ENCODE data around the gene MAP3K12. TPM values are rescaled to one million over a fixed set of nuclear protein-coding genes. Genes with fewer than 3 reads are reported as not detected.

Gene MAP3K12
- polyA plus RNA-seq, 1 donor from 2014 or later, result 82.0 TPM

DNA sequence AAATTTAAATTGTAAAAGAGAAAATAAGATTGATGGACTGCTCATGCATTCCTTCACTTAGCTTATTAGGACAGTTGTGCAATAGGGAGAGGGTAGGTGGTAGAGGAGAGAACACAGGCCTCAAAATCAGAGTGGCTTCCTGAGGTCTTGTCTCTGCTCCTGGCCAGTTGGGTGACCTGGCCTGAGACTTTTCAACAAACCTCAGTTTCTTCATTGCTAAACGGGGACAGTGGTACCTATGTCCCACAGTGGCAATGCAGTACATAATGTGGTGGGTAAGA is 2.6 kb downstream of the MAP3K12 start:
- TF ChIP-seq RAD21 (conservative IDR thresholded peaks at IDR 0.05) (no peak), EZH2 (IDR thresholded peaks at IDR 0.05; ENCODE audit: borderline replicate concordance, insufficient read depth, low read length, poor library complexity, severe bottlenecking) (no peak), POLR2AphosphoS5 (IDR thresholded peaks at IDR 0.05) (no peak), EP300 (conservative IDR thresholded peaks at IDR 0.05; ENCODE audit: poor library complexity, severe bottlenecking) (no peak), MXI1 (conservative IDR thresholded peaks at IDR 0.05; ENCODE audit: poor library complexity, severe bottlenecking) (no peak), SMC3 (conservative IDR thresholded peaks at IDR 0.05; ENCODE audit: poor library complexity) (no peak), TAF1 (IDR thresholded peaks at IDR 0.05; ENCODE audit: low read depth) (no peak), REST (IDR thresholded peaks at IDR 0.05; ENCODE audit: borderline replicate concordance) (no peak)
- TF ChIP-seq, protein P1, sequence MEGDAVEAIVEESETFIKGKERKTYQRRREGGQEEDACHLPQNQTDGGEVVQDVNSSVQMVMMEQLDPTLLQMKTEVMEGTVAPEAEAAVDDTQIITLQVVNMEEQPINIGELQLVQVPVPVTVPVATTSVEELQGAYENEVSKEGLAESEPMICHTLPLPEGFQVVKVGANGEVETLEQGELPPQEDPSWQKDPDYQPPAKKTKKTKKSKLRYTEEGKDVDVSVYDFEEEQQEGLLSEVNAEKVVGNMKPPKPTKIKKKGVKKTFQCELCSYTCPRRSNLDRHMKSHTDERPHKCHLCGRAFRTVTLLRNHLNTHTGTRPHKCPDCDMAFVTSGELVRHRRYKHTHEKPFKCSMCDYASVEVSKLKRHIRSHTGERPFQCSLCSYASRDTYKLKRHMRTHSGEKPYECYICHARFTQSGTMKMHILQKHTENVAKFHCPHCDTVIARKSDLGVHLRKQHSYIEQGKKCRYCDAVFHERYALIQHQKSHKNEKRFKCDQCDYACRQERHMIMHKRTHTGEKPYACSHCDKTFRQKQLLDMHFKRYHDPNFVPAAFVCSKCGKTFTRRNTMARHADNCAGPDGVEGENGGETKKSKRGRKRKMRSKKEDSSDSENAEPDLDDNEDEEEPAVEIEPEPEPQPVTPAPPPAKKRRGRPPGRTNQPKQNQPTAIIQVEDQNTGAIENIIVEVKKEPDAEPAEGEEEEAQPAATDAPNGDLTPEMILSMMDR (IDR thresholded peaks at IDR 0.05; ENCODE audit: poor library complexity, severe bottlenecking), result no peak
- peak overlapping the region; percentile 71 for H3K4me3 ChIP-seq (ENCODE audit: low read length)
- no peak overlapping the region for H3K4me2 ChIP-seq (ENCODE audit: low read length)
- peaks cover 3% of the 10 kb centered on the region for H3K36me3 ChIP-seq (ENCODE audit: insufficient read depth, low read length)
- no peak overlapping the region for H3K9ac ChIP-seq (ENCODE audit: low read length)
- no peaks in the 10 kb centered on the region for H3K27me3 ChIP-seq (ENCODE audit: insufficient read depth, low read depth, low read length)
- H3K9me3 ChIP-seq (ENCODE audit: low read length), result no peaks in the 10 kb centered on the region
- H3K9me2 ChIP-seq (ENCODE audit: insufficient read depth, low read length), result no peaks in the 10 kb centered on the region
- no peak overlapping the region for H2AFZ ChIP-seq (ENCODE audit: low read depth, low read length)
- H4K20me1 ChIP-seq (ENCODE audit: insufficient read depth), result no peaks in the 10 kb centered on the region
- H3F3A ChIP-seq (ENCODE audit: insufficient read depth, low read length, poor library complexity, severe bottlenecking), result peaks cover 11% of the 10 kb centered on the region
- peaks cover 53% of the 10 kb centered on the region for H3K79me2 ChIP-seq (replicated peaks; ENCODE audit: insufficient read depth, low read length)
- no peak overlapping the region for H3K27ac ChIP-seq (ENCODE audit: low read length)

GRCh38 chr12:53495903-53496751 is 3.1 kb downstream of the MAP3K12 start:
- Histone ChIP-seq H3K27me3 (ENCODE audit: insufficient read depth, low read depth, low read length) (no peaks in the 10 kb centered on the region), H3K9me2 (ENCODE audit: insufficient read depth, low read length) (no peaks in the 10 kb centered on the region), H3K4me3 (ENCODE audit: low read length) (peak overlapping the region; percentile 71), H3K27ac (ENCODE audit: low read length) (no peak overlapping the region), H3F3A (ENCODE audit: insufficient read depth, low read length, poor library complexity, severe bottlenecking) (peaks cover 8% of the 10 kb centered on the region), H2AFZ (ENCODE audit: low read depth, low read length) (no peak overlapping the region), H3K4me2 (ENCODE audit: low read length) (no peak overlapping the region), H3K9me3 (ENCODE audit: low read length) (no peaks in the 10 kb centered on the region), H3K9ac (ENCODE audit: low read length) (no peak overlapping the region), H4K20me1 (ENCODE audit: insufficient read depth) (no peaks in the 10 kb centered on the region), H3K36me3 (ENCODE audit: insufficient read depth, low read length) (peaks cover 3% of the 10 kb centered on the region), H3K79me2 (replicated peaks; ENCODE audit: insufficient read depth, low read length) (peaks cover 51% of the 10 kb centered on the region)
- TF ChIP-seq EP300 (conservative IDR thresholded peaks at IDR 0.05; ENCODE audit: poor library complexity, severe bottlenecking) (no peak), TAF1 (IDR thresholded peaks at IDR 0.05; ENCODE audit: low read depth) (no peak), POLR2AphosphoS5 (IDR thresholded peaks at IDR 0.05) (no peak), RAD21 (conservative IDR thresholded peaks at IDR 0.05) (no peak), EZH2 (IDR thresholded peaks at IDR 0.05; ENCODE audit: borderline replicate concordance, insufficient read depth, low read length, poor library complexity, severe bottlenecking) (no peak), SMC3 (conservative IDR thresholded peaks at IDR 0.05; ENCODE audit: poor library complexity) (no peak)
- TF ChIP-seq, protein P1 (IDR thresholded peaks at IDR 0.05; ENCODE audit: poor library complexity, severe bottlenecking), result no peak

Measured in neural cell (in vitro differentiated cells).